ENCODE data around the gene NARS2.
"Not testable (repeated sequence)": the region's sequence is repeated elsewhere in the genome, so short reads cannot be mapped to it uniquely, and the experiment has no call there.

The NARS2 gene

DNA sequence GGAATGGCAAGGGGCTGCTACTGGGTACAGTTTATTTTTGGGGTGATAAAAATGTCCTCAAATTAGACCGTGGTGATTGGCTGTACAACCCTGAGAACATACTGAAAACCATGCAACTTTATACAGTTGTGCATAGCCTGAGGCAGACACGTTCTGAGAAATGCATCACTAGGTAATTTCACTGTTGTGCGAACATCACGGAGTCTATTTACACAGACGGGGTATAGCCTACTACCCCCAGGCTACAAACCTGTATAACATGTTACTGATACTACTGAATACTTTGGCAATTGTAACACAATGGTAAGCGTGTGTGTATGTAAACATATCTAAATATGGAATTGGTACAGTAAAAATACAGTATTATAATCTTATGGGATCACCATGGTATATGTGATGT lies 23.6 kb downstream of the NARS2 start:
- in situ Hi-C loops (cut with MboI; ENCODE audit: low pct_unique_long_range_greater_than_20kb, low sequenced_read_pairs): no loop called here
- DNase-seq: no peak

DNA sequence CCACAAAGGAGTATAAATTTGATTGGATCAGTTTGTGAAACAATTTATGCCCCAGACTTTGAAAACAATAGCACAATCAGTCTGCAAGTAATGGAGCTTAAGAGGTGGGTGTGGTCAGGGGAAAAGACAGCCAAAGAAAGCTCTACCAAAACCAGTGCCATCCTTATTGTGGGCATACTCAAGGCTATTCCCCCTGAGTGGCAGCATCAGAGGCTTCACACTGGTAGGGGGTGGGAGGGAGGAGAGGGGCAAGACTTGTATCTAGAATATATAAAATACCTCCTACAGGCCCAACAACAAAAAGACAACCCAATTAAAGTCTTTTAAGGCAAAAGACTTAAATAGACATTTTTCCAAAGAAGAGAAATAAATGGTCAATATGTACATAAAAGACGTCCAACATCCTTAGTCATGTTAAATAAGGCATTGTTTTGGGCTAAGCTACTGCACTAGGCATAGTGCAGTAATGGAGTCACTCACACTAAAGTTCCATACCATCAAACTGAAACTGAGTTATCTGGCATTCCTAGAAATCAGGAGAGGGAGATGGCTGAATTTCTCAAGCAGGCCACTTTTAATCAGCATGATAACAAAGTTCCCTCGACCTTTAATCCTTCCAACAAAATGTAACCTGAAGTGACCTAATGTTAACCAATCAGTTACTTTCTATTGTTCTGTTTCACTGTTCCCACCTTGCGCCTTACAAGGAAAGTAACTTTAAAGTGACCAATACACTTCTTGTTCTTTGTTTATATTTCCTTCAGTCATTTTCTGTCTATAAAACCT lies 24.8 kb downstream of the NARS2 start:
- in situ Hi-C loops (cut with MboI; ENCODE audit: low pct_unique_long_range_greater_than_20kb, low sequenced_read_pairs): no loop called here
- DNase-seq: no peak

- DNase-seq: no peak
- in situ Hi-C loops (cut with MboI; ENCODE audit: low pct_unique_long_range_greater_than_20kb, low sequenced_read_pairs): no loop called here
Observed at GRCh38 chr11:78548911-78549590, 25.6 kb downstream of the NARS2 start.

DNA sequence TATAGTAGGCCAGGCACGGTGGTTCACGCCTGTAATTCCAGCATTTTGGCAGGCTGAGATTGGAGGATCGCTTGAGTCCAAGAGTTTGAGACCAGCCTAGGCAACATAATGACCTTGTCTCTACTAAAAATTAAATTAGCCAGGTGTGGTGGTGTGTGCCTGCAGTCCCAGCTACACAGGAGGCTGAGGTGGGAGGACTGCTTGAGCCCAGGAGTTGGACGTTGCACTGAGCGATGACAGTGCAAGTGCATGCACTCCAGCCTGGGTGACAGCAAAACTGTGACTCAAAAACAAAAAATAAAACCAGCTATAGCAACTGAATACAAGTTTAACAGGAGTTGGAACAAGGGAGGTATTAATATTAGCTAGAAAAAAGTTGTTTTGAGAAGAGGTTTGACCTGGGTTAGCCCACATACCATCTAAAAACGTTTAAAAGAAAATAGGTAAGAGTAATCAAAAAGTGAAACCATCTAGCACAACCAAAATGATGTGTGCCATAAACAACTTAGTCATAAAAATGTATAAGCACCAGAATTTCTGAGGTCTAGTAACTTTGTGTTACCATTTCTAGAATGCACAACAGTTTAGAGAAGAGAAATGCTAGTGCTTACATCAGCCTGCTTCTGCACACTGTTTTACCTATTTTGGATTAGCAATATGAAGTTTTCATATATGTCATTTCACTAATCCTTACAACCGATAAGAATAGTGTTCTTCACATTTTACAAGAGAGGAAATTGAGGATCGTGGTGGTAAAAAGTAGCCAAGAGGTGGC lies 26.5 kb downstream of the NARS2 start:
- in situ Hi-C loops (cut with MboI; ENCODE audit: low pct_unique_long_range_greater_than_20kb, low sequenced_read_pairs): no loop called here
- DNase-seq: no peak

GRCh38 chr11:78542007-78542406 lies 32.7 kb downstream of the NARS2 start:
- DNase-seq: no peak
- in situ Hi-C loops (cut with MboI; ENCODE audit: low pct_unique_long_range_greater_than_20kb, low sequenced_read_pairs): no loop called here

DNA sequence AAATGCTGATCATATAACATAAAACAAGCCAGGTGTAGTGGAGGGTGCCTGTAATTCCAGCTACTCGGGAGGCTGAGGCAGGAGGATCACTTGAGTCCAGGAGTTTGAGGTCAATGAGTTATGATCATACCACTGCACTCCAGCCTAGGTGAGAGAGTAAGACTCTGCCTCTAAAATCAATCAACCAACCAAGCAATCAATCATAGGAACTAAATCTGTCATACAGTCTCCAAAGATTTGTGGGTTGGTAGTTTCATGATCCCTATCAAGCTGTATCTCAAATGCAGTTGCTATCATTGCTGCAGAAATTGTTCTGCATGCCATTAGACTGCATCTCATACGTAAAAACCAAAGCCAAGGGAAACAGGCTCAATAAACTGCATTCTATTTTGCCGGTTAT lies 33.1 kb downstream of the NARS2 start:
- in situ Hi-C loops (cut with MboI; ENCODE audit: low pct_unique_long_range_greater_than_20kb, low sequenced_read_pairs): no loop called here
- no peak for DNase-seq

GRCh38 chr11:78540256-78540655 lies 34.4 kb downstream of the NARS2 start:
- no peak for DNase-seq
- in situ Hi-C loops (cut with MboI; ENCODE audit: low pct_unique_long_range_greater_than_20kb, low sequenced_read_pairs): no loop called here

GRCh38 chr11:78539506-78539905 lies 35.2 kb downstream of the NARS2 start:
- in situ Hi-C loops (cut with MboI; ENCODE audit: low pct_unique_long_range_greater_than_20kb, low sequenced_read_pairs): no loop called here
- no peak for DNase-seq

DNA sequence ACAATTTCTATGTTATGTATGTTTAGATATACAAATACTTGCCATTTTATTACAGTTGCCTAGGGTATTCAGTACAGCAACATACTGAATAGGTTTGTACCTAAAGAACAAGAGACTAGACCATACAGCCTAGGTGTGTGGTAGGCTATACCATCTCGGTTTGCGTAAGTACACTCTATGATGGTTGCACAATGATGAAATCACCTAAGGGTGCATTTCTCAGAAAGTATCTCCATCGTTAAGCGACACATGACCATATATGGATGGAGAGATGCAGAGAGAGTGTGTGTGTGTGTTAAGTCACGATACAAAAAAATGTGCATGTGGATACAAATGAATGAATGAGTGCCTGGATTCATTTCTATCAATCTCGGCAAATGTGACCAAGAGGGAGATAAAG lies 37.7 kb downstream of the NARS2 start:
- DNase-seq: no peak
- in situ Hi-C loops (cut with MboI; ENCODE audit: low pct_unique_long_range_greater_than_20kb, low sequenced_read_pairs): no loop called here

GRCh38 chr11:78535920-78536319 lies 38.7 kb downstream of the NARS2 start:
- in situ Hi-C loops (cut with MboI; ENCODE audit: low pct_unique_long_range_greater_than_20kb, low sequenced_read_pairs): no loop called here
- no peak for DNase-seq

DNA sequence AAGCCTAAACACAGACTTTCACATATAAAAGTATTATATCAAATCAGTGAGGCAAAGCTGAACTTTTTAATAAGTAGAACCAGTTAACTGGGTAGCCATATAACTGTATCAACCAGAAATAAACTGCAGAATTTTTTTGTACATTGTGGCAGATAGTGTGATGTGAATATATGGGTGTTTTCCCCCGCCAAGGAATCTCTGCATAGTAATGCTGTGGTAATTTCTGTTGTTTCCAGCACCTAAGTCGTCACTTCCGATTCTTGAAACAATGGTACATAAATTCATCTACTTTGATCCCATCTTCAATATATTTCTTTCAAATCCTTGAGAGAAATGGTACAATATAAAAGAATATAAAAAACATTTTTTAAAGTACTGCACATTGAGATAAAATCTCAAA lies 39.6 kb downstream of the NARS2 start:
- in situ Hi-C loops (cut with MboI; ENCODE audit: low pct_unique_long_range_greater_than_20kb, low sequenced_read_pairs): no loop called here
- DNase-seq: no peak

GRCh38 chr11:78533399-78533798 lies 41.3 kb downstream of the NARS2 start:
- in situ Hi-C loops (cut with MboI; ENCODE audit: low pct_unique_long_range_greater_than_20kb, low sequenced_read_pairs): no loop called here
- peak; percentile 61 for DNase-seq

- DNase-seq: no peak
- in situ Hi-C loops (cut with MboI; ENCODE audit: low pct_unique_long_range_greater_than_20kb, low sequenced_read_pairs): no loop called here
Observed at GRCh38 chr11:78532991-78533390, 41.7 kb downstream of the NARS2 start.

- in situ Hi-C loops (cut with MboI; ENCODE audit: low pct_unique_long_range_greater_than_20kb, low sequenced_read_pairs): no loop called here
- DNase-seq: no peak
Observed at GRCh38 chr11:78526497-78527146, 48.0 kb downstream of the NARS2 start.

DNA sequence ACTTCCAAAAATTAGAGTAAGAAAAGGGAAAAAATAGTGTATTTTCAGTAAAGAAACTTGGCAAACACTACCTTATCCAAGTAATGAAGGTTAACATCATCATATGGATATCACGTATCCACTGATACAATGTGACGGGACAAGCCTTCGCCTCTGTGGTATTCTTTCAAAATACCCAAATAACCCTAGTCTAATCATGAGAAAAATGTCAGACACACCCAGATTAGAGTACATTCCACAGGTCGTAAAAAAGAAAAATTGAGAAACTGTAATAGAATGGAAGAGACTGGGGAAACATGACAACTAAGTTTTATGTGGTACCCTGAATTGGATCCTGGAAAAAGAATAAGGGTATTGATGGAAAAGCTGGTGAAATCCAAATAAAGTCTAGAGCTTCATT lies 48.9 kb downstream of the NARS2 start:
- no peak for DNase-seq
- in situ Hi-C loops (cut with MboI; ENCODE audit: low pct_unique_long_range_greater_than_20kb, low sequenced_read_pairs): no loop called here

GRCh38 chr11:78520230-78520629 lies 54.4 kb downstream of the NARS2 start:
- no peak for DNase-seq
- in situ Hi-C loops (cut with MboI; ENCODE audit: low pct_unique_long_range_greater_than_20kb, low sequenced_read_pairs): no loop called here

DNA sequence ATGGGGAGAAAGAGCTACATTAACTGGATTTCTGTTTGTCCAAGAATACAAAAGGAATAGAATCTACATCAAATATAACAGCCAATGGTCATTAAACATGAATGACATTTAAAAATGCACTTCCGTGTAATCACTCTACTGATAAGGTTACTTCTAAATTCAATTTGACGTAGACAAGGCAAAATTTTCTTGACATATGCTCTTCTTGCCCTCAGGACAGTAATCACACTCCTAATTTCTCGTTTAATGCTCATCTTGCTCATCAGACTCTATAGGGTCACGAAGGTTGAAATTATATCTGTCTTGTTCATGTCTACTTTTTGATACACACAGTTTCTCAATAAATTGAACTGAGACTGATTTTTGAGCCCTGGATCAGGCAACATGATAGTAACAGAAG lies 58.4 kb downstream of the NARS2 start:
- in situ Hi-C loops (cut with MboI; ENCODE audit: low pct_unique_long_range_greater_than_20kb, low sequenced_read_pairs): no loop called here
- no peak for DNase-seq

DNA sequence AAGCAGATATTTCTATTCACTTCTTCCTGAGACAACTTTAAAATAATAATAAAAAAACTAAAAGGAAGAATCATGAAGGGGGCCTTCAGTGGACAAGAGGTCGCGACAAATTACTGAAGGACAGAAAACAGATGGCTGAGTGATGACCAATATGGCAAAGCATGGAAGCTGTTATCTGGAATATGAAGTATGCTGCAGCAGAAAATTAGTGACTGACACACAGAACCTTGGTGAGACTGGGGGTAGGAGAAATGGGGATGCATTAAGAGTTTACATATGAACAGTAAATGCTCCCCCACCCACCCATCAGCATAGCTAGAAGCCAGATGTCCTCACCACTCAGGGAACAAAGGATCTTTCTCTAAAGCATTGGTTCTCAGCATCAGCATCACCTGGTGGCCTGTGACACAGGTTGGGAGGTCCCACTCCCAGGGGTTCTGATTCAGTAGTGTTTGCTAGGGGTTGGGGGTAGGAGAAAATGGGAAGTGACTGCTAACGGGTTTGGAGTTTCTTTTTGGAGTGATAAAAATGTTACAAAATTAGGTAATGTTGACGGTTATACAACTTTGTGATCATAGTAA lies 59.7 kb downstream of the NARS2 start:
- in situ Hi-C loops (cut with MboI; ENCODE audit: low pct_unique_long_range_greater_than_20kb, low sequenced_read_pairs): no loop called here
- DNase-seq: no peak

GRCh38 chr11:78513085-78513484 lies 61.6 kb downstream of the NARS2 start:
- in situ Hi-C loops (cut with MboI; ENCODE audit: low pct_unique_long_range_greater_than_20kb, low sequenced_read_pairs); DNase-seq: not testable (repeated sequence)
